Activated CD4-positive, alpha-beta memory T cell treated with anti-CD3 and anti-CD28 coated beads for 36 hours (primary cell): ENCODE data around the gene MAD1L1. TPM values are rescaled to one million over a fixed set of nuclear protein-coding genes. Genes with fewer than 3 reads are reported as not detected.

Experiments
- CTCF ChIA-PET: fragments of 350-600 bp; sonication (Branson Sonifier 250); formaldehyde crosslinking; loops from one replicate; lab custom pipeline; 2021; ENCODE audit warnings: antibody characterized with exemption, inconsistent platforms; lab: Charles Lee
- POLR2A ChIA-PET: fragments of 350-600 bp; sonication (Branson Sonifier 250); formaldehyde crosslinking; loops from one replicate; lab custom pipeline; 2021; ENCODE audit warnings: antibody characterized with exemption; lab: Charles Lee
- DNase-seq: peaks from one replicate; pipeline ENCODE4 v3.0.0-alpha.2; 2020
- H3K27ac Mint-ChIP-seq: one replicate; pipeline ENCODE4 v1.8.0; 2021; ENCODE audit warnings: mixed read lengths
- H3K27me3 Mint-ChIP-seq: one replicate; pipeline ENCODE4 v1.8.0; 2021; ENCODE audit warnings: mixed read lengths
- H3K36me3 Mint-ChIP-seq: one replicate; pipeline ENCODE4 v1.8.0; 2021; ENCODE audit warnings: mixed read lengths
- H3K4me1 Mint-ChIP-seq: one replicate; pipeline ENCODE4 v1.8.0; 2021; ENCODE audit warnings: low read depth, mixed read lengths
- H3K4me3 Mint-ChIP-seq: one replicate; pipeline ENCODE4 v1.8.0; 2021; ENCODE audit warnings: mild to moderate bottlenecking, mixed read lengths
- H3K9me3 Mint-ChIP-seq: one replicate; pipeline ENCODE4 v1.8.0; 2021; ENCODE audit warnings: mixed read lengths
- intact Hi-C: fragments of 100-400 bp; cut with micrococcal nuclease; formaldehyde crosslinking; loops from one replicate; pipeline ENCODE4 v1.15.1; 2023
- total RNA-seq, 2 experiments: library from RNA; stranded (reverse); gene quantifications; one replicate each; pipeline ENCODE4 v1.2.3, GENCODE V29; 2021

Gene MAD1L1
- total RNA-seq, 2 experiments from 2014 or later = 44.4 to 47.8 TPM

DNA sequence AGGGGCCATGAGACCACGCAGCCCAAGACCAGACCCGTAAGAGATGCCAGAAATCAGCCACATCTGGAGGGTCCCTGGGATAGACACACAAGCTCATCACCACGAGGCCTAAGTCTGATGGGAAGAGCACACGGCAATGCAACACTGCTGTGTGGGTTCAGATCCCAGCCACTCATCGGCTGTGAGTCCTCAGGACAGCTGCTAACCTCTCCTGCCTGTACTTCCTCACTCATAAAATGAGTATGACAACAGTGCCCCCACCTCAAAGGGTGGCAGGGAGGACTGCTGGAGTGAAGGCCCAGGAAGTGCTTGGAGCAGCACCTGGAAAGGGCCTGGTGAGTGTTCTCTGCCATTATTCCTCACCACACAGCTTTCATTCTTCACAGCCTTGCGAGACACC lies 60.9 kb downstream of the MAD1L1 start:
- no peaks in the 10 kb centered on the region for H3K27me3 Mint-ChIP-seq
- CTCF ChIA-PET = no interaction called here

GRCh38 chr7:2170576-2171521 lies 61.9 kb downstream of the MAD1L1 start:
- POLR2A ChIA-PET = no interaction called here
- Mint-ChIP-seq H3K27ac (no peak overlapping the region), H3K4me3 (no peak overlapping the region), H3K9me3 (no peaks in the 10 kb centered on the region), H3K27me3 (no peaks in the 10 kb centered on the region), H3K4me1 (peaks cover 4% of the 10 kb centered on the region), H3K36me3 (peaks cover 8% of the 10 kb centered on the region)
- CTCF ChIA-PET = no interaction called here
- DNase-seq = no peak
- intact Hi-C loops = no loop called here

More for the DNA sequence above, 60.9 kb downstream of the MAD1L1 start:
- no peak for DNase-seq
- Mint-ChIP-seq H3K4me3 (no peak overlapping the region), H3K4me1 (peaks cover 4% of the 10 kb centered on the region), H3K9me3 (no peaks in the 10 kb centered on the region), H3K36me3 (peaks cover 8% of the 10 kb centered on the region), H3K27ac (no peak overlapping the region)
- intact Hi-C loops = no loop called here
- POLR2A ChIA-PET = no interaction called here

- POLR2A ChIA-PET = no interaction called here
These were observed 62.7 kb downstream of the MAD1L1 start for GRCh38 chr7:2169923-2170575.

DNA sequence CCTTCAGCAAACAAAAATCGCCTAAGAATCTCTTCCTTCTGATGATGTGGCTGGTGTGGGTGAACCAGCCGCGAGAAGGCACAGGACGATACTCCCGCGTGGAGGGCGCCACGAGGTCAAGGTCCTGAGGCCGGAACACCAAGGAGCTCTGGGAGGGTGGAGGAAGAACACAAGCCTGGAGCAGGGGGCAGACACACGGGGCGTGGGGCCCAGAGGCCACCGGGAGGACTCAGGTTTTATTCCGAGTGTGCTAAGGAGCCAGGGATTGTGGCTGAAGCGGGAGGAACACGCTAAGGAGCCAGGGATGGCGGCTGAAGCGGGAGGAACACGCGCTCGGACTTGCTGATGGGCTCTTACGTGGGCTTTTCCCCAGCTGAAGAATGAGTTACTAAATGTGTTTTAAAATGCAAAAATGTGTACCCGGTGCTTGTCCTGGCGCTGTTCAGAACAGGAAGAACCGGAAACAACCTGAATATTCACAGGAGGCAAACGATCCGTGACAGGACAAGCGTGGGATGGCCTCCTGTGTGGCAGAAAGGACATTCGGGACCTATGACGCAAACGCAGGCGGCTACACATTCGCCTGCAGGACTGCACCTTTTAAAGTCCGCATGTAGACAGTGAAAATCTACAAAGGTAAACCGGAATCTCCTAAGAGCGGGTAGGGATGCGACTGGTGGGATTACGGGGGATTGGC lies 64.0 kb downstream of the MAD1L1 start:
- CTCF ChIA-PET = no interaction called here
- no peaks in the 10 kb centered on the region for H3K27me3 Mint-ChIP-seq
- POLR2A ChIA-PET = no interaction called here
- no peak overlapping the region for H3K27ac Mint-ChIP-seq
- H3K9me3 Mint-ChIP-seq = no peaks in the 10 kb centered on the region
- peaks cover 4% of the 10 kb centered on the region for H3K4me1 Mint-ChIP-seq
- peaks cover 5% of the 10 kb centered on the region for H3K36me3 Mint-ChIP-seq
- intact Hi-C loops = no loop called here
- no peak overlapping the region for H3K4me3 Mint-ChIP-seq
- no peak for DNase-seq

More at GRCh38 chr7:2169923-2170575, 62.7 kb downstream of the MAD1L1 start:
- Mint-ChIP-seq H3K4me3 (no peak overlapping the region), H3K27ac (no peak overlapping the region), H3K27me3 (no peaks in the 10 kb centered on the region), H3K9me3 (no peaks in the 10 kb centered on the region), H3K4me1 (peaks cover 4% of the 10 kb centered on the region), H3K36me3 (peaks cover 7% of the 10 kb centered on the region)
- no peak for DNase-seq
- intact Hi-C loops = no loop called here
- CTCF ChIA-PET = no interaction called here

DNA sequence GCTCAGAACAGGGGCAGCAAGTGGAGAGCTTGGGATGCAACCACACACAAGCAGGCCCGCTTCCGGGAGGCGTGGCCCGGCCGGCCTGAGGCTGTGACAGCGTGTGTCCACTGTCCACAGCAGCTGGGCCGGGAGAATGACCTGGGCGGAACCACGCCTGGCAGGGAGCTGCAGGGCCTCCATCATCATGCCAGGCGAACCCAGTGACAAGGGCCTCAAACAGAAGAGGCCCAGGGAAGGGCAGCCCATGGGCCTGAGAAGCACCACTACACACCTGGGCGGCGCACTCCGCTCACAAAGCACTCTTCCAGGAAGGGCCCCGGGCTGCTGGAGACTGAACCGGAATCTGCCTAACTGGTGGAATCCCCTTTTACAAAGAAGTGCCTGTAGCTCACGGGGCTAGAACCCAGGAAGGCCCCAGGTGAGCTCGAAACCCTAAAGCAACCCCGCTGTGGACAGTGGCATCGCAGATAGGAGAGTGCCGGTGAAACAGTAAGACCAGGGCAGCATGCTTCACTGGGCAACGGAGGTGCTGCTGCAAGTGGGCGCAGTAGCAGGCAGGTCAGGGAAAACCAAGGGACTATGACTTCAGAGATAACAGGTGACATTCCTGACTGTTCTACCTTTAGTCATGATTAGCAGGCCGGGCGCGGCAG lies 66.0 kb downstream of the MAD1L1 start:
- Mint-ChIP-seq H3K9me3 (no peaks in the 10 kb centered on the region), H3K27me3 (no peaks in the 10 kb centered on the region), H3K27ac (no peak overlapping the region), H3K4me3 (no peak overlapping the region), H3K36me3 (peaks cover 10% of the 10 kb centered on the region), H3K4me1 (peaks cover 4% of the 10 kb centered on the region)
- POLR2A ChIA-PET = no interaction called here
- intact Hi-C loops = no loop called here
- no peak for DNase-seq
- CTCF ChIA-PET = no interaction called here

- Mint-ChIP-seq H3K36me3 (peaks cover 10% of the 10 kb centered on the region), H3K9me3 (no peaks in the 10 kb centered on the region), H3K27me3 (no peaks in the 10 kb centered on the region), H3K27ac (no peak overlapping the region), H3K4me1 (peaks cover 4% of the 10 kb centered on the region), H3K4me3 (no peak overlapping the region)
- ChIA-PET POLR2A (no interaction called here), CTCF (no interaction called here)
- DNase-seq = no peak
- intact Hi-C loops = no loop called here
These were observed 66.8 kb downstream of the MAD1L1 start for GRCh38 chr7:2165610-2166594.

- ChIA-PET CTCF (no interaction called here), POLR2A (no interaction called here)
- Mint-ChIP-seq H3K9me3 (no peaks in the 10 kb centered on the region), H3K27me3 (no peaks in the 10 kb centered on the region), H3K27ac (no peak overlapping the region), H3K4me3 (no peak overlapping the region), H3K4me1 (peaks cover 4% of the 10 kb centered on the region), H3K36me3 (peaks cover 10% of the 10 kb centered on the region)
- intact Hi-C loops = no loop called here
- DNase-seq = no peak
These were observed 67.5 kb downstream of the MAD1L1 start for GRCh38 chr7:2165239-2165609.

GRCh38 chr7:2164646-2165045 lies 68.1 kb downstream of the MAD1L1 start:
- Mint-ChIP-seq H3K27me3 (no peaks in the 10 kb centered on the region), H3K36me3 (peaks cover 10% of the 10 kb centered on the region), H3K9me3 (no peaks in the 10 kb centered on the region), H3K4me1 (peaks cover 4% of the 10 kb centered on the region), H3K4me3 (no peak overlapping the region), H3K27ac (no peak overlapping the region)
- CTCF ChIA-PET = no interaction called here
- POLR2A ChIA-PET = no interaction called here
- no peak for DNase-seq
- intact Hi-C loops = no loop called here

DNA sequence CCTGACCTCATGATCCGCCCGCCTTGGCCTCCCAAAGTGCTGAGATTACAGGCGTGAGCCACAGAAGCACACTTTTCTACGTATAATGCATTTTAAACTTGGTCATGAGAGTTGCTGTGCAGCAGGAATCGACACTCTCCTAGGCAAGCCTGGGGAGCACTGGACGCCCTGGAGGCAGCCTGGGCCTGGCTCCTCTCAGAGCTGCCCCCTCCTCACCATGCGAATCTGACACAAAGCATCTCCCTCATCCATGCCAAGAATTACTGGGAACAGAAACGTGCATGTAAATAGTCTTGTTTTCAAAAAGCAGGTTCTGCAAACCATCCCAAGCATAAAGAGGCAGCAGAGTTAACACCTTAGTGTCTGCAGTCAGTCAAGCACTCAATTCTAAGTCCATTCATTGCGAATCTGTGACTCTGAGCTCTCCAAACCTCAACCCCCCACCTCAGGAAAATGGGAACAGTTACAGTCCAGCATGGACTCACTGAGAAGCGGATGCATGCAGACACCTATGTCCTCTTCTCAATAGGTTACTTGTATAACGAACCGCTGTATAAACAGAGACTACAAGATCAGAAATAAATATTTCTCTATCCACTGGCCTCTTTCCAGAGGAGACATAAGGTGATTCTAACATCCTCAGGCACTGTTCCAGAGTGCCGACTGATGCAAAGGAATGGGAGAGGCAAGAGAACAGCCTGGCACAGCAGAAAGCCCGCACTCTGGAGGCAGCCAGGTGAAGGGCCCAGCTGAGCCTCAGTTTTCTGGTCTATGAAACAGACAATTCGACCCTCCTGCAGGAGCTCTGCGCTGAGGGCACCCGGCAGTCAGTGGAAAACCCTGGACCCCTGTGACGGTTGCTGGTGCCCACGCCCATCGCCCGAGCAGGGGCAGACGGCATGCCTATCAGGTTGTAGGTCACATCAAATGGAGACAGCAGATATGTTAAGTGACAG lies 68.9 kb downstream of the MAD1L1 start:
- CTCF ChIA-PET = no interaction called here
- peaks cover 10% of the 10 kb centered on the region for H3K36me3 Mint-ChIP-seq
- DNase-seq = no peak
- H3K4me3 Mint-ChIP-seq = no peak overlapping the region
- intact Hi-C loops = no loop called here
- peaks cover 4% of the 10 kb centered on the region for H3K4me1 Mint-ChIP-seq
- H3K27me3 Mint-ChIP-seq = no peaks in the 10 kb centered on the region
- no peak overlapping the region for H3K27ac Mint-ChIP-seq
- POLR2A ChIA-PET = no interaction called here
- no peaks in the 10 kb centered on the region for H3K9me3 Mint-ChIP-seq

GRCh38 chr7:2162959-2163358 lies 69.8 kb downstream of the MAD1L1 start:
- peaks cover 6% of the 10 kb centered on the region for H3K36me3 Mint-ChIP-seq
- H3K27me3 Mint-ChIP-seq = no peaks in the 10 kb centered on the region
- CTCF ChIA-PET = no interaction called here
- POLR2A ChIA-PET = no interaction called here
- DNase-seq = no peak
- no peaks in the 10 kb centered on the region for H3K9me3 Mint-ChIP-seq
- H3K4me3 Mint-ChIP-seq = no peak overlapping the region
- H3K4me1 Mint-ChIP-seq = no peaks in the 10 kb centered on the region
- no peak overlapping the region for H3K27ac Mint-ChIP-seq
- intact Hi-C loops = no loop called here
